Esophagus mucosa (tissue), 1 donor: ENCODE data around the gene SEMA4D. TPM values are rescaled to one million over a fixed set of nuclear protein-coding genes. Genes with fewer than 3 reads are reported as not detected.

Source experiments
- ATAC-seq: fragments of 200-7000 bp; cut with Tn5 transposase; one replicate; pipeline ENCODE4 v1.9.1; 2020
- total RNA-seq: library from RNA; stranded (reverse); gene quantifications from one replicate; pipeline ENCODE4 v1.2.4, GENCODE V29; 2023
- donor health status: DM: yes; HTN: yes; CAD: no.

The SEMA4D gene
- total RNA-seq = 30.4 TPM

GRCh38 chr9:89497978-89498851 is at the start of gene SEMA4D:
Gene SEMA4D (minus strand): TSS chr9:89498113. CDS start chr9:89405456, 92,657 bp downstream.
- peak; percentile 65 for ATAC-seq

GRCh38 chr9:89547000-89547399 is 49.1 kb upstream of the SEMA4D start:
- no peak for ATAC-seq

GRCh38 chr9:89544279-89544661 is 46.4 kb upstream of the SEMA4D start:
- ATAC-seq = peak; percentile 39

DNA sequence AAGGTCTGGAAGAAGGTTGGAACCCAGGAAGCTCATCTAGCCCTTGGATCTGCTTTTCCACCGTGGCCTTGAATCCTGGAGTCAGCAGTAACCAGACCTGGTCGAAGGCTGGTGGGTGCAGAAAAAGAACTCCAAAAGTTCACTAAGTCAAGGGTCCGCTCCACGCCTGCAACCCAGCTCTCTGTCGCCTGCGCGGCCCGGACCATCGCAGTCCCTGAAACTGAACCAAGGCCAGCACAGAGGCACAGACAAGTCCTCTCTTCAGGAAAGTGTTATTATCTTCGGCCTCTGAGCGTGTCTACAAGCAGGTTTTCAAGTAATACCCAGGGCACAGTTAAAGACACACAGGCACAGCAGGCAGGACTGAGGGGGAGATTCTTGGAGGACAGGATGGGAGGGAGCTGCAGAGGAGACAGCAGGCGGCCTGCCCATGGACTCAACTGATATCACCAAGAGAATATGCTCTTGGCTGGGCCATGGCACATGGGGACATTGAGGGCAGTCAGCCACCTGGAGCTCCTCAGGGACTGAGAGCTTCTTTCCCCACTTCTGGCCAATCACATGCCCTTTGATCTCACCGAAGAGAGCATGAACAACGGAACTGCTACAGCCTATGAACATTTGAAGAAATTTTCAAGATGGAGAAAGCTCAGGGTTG is 45.8 kb upstream of the SEMA4D start:
- no peak for ATAC-seq

- ATAC-seq = no peak
Measured at GRCh38 chr9:89543111-89543510, 45.2 kb upstream of the SEMA4D start.

- ATAC-seq = peak; percentile 69
Measured at GRCh38 chr9:89542401-89543021, 44.6 kb upstream of the SEMA4D start.

DNA sequence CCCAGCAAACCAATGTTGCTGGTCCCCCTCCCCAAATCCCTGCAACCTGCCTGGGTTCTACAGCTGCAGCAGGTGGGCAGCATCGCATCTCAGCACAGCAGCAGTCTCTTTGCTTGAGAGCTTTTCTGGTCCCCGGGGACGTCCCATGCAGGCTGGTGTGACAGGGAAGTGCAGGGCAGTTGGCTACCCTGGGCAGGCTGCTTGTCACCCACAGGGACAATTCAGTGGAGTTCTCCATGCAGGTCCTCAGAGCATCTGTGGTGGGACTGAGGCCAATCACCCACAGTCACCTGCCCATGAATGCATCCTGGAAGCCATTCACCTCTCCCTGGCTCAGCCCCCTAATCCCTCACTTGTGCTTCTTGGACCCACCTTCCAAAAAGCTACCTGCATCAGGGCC is 43.9 kb upstream of the SEMA4D start:
- ATAC-seq = no peak

- ATAC-seq = no peak
Measured at GRCh38 chr9:89539374-89539773, 41.5 kb upstream of the SEMA4D start.

GRCh38 chr9:89538871-89539270 is 41.0 kb upstream of the SEMA4D start:
- ATAC-seq = no peak

DNA sequence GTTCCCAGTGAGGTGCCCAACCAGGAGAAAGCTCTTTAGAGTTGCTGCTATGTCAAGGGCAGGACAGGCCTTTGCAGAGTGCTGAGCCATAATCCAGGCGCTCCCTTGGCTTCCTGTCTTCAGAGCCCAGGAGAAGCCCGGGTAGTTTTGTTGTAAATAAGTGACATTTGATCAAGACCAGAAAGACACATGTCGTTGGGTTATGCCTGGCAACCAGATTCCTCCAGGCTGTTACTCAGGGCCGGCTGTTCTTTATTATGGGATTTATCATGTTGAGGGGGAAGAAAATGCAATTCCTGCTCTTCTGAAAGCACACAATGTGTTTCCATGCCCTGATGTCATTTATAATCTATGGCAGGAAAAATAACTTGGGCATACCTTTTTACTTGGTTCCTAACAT is 39.3 kb upstream of the SEMA4D start:
- ATAC-seq = no peak

DNA sequence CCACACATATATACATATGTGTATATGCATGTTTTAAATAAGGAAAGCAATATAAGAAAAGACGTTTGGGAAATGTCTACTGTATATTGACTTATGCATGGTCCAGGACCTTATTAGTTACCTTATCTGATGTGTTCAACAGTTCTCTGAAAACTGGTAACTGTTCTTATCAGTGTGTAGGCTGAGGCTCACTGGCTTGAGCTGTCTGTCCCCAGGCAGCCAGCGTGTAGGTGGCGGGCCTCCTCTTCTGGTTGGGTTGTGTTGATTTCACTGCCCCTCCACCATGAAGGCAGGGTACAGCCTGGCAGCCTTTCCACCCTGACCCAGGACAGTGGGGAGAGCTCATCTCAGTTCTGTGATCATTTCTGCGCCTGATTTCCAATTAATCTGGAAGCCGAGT is 38.7 kb upstream of the SEMA4D start:
- no peak for ATAC-seq

- no peak for ATAC-seq
Measured at GRCh38 chr9:89536145-89536574, 38.2 kb upstream of the SEMA4D start.

GRCh38 chr9:89535461-89535860 is 37.5 kb upstream of the SEMA4D start:
- no peak for ATAC-seq

DNA sequence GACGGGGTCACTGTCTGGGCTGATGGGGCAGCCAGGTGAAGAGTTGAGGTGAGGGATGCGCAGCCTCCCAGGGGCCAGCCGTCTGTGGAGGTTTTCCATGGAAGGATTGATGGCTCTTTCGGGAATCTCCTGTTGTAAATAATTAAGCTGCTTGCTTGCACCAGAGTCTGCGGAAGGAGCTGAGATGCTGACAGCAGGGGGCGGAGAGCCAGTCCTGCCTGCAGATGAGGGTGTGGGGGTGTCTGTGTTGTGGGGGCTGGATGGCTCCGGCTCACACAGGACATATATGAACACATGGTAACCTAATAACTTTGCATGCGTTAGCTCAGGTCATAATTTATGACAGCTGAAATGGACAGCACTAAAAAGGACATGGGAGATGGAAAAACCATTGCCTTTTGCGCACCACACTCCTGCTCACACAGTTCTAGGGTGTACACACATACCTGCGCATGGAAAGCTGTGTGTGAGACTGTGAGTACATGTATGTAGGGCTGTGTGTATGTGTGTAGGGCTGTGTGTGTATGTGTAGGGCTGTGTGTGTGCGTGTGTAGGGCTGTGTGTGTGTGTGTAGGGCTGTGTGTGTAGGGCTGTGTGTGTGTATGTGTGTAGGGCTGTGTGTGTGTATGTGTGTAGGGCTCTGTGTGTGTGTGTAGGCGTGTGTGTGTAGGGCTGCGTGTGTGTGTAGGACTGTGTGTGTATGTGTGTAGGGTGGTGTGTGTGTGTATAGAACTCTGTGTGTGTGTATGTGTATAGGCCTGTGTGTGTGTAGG is 36.8 kb upstream of the SEMA4D start:
- no peak for ATAC-seq

GRCh38 chr9:89533411-89534095 is 35.6 kb upstream of the SEMA4D start:
- no peak for ATAC-seq

DNA sequence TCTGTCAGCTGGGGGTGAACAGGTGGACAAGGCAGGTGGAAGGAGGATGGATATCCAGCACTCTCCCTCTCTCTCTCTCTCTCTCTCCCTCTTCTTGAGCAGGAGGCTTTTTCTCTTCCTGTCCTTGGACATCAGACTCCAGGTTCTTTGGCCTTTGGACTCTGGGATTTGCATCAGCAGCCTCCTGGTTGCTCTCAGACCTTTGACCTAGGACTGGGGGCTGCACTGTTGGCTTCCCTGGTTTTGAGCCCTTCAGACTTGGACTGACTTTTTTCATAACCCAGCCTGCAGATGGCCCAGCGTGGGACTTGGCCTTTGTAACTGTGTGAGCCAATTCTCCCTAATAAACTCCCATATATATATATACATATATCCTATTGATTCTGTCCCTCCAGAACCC is 35.0 kb upstream of the SEMA4D start:
- ATAC-seq = no peak

GRCh38 chr9:89532478-89532877 is 34.6 kb upstream of the SEMA4D start:
- ATAC-seq = peak; percentile 74

DNA sequence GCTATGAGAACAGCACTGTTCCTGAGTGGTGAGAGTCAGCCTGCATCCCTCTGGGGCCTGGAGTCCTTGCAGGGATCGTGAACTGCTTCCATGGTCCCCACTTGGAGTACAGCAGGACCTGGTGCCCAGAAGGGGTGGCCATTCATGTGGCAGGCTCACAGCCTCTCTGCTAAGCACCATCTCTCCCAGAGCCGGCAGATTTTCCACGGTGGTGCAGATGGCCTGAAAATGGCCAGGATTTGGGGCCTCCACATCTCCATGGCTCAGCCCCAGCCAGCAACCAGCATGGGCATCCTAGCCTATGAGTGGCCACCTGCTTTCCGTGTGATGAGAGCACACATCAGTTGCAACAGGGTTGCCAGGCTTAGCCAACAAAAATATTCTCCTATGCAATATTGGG is 33.9 kb upstream of the SEMA4D start:
- ATAC-seq = no peak

GRCh38 chr9:89530726-89531125 is 32.8 kb upstream of the SEMA4D start:
- ATAC-seq = no peak

- no peak for ATAC-seq
Measured at GRCh38 chr9:89529243-89530035, 31.5 kb upstream of the SEMA4D start.

GRCh38 chr9:89528540-89528939 is 30.6 kb upstream of the SEMA4D start:
- ATAC-seq = peak; percentile 88
